Measurements from ENCODE around the gene NLK. TPM values are rescaled to one million over a fixed set of nuclear protein-coding genes. Genes with fewer than 3 reads are reported as not detected.

NLK gene
- total RNA-seq, 1 experiment from 2014 or later: 40.3 TPM

- ChIA-PET CTCF (interaction anchor here (1.2 kb wide), 1 partner anchor 126 kb away, joined by 3 read pairs; no protein-coding TSS in a partner anchor), POLR2A (no interaction called here)
- Mint-ChIP-seq H3K9me3 (no peaks in the 10 kb centered on the region), H3K36me3 (peaks cover 9% of the 10 kb centered on the region; the same call in 1 of the 2 replicates), H3K27ac (no peak overlapping the region), H3K27me3 (ENCODE audit: low read depth) (no peaks in the 10 kb centered on the region), H3K4me3 (no peak overlapping the region), H3K4me1 (no peaks in the 10 kb centered on the region)
- no peak for ATAC-seq
- DNase-seq (ENCODE audit: low spot score): no peak
- TF ChIP-seq MYBL2 (CRISPR knock-in tag; IDR thresholded peaks at IDR 0.05) (no peak), OVOL2 (CRISPR knock-in tag; IDR thresholded peaks at IDR 0.05; ENCODE audit: borderline replicate concordance) (no peak), ERG (CRISPR knock-in tag; IDR thresholded peaks at IDR 0.05) (no peak)
Observed at GRCh38 chr17:28124962-28125361, 82.5 kb downstream of the NLK start.

- no peaks in the 10 kb centered on the region for H3K4me1 Mint-ChIP-seq
- H3K36me3 Mint-ChIP-seq: peaks cover 9% of the 10 kb centered on the region; the same call in 1 of the 2 replicates
- POLR2A ChIA-PET: no interaction called here
- H3K4me3 Mint-ChIP-seq: no peak overlapping the region
- TF ChIP-seq HMGA2 (CRISPR knock-in tag; IDR thresholded peaks at IDR 0.05) (no peak), NR2C2 (CRISPR knock-in tag; IDR thresholded peaks at IDR 0.05) (no peak), FOXK1 (CRISPR knock-in tag; IDR thresholded peaks at IDR 0.05) (no peak), MAX (CRISPR knock-in tag; IDR thresholded peaks at IDR 0.05) (no peak), NR3C1 (CRISPR knock-in tag; conservative IDR thresholded peaks at IDR 0.05; ENCODE audit: low read depth) (no peak), ZNF121 (CRISPR knock-in tag; IDR thresholded peaks at IDR 0.05) (no peak), CBFB (CRISPR knock-in tag; IDR thresholded peaks at IDR 0.05; ENCODE audit: low read depth) (no peak), ESRRA (CRISPR knock-in tag; IDR thresholded peaks at IDR 0.05; ENCODE audit: borderline replicate concordance) (no peak), SP1 (CRISPR knock-in tag; conservative IDR thresholded peaks at IDR 0.05) (no peak), OVOL2 (CRISPR knock-in tag; IDR thresholded peaks at IDR 0.05; ENCODE audit: borderline replicate concordance) (no peak), ZNF263 (CRISPR knock-in tag; IDR thresholded peaks at IDR 0.05; ENCODE audit: low read depth) (no peak)
- no peak overlapping the region for H3K27ac Mint-ChIP-seq
- no peaks in the 10 kb centered on the region for H3K27me3 Mint-ChIP-seq (ENCODE audit: low read depth)
- CTCF ChIA-PET: interaction anchor here (1.2 kb wide), 1 partner anchor 126 kb away, joined by 3 read pairs; no protein-coding TSS in a partner anchor
- DNase-seq (ENCODE audit: low spot score): no peak
- H3K9me3 Mint-ChIP-seq: no peaks in the 10 kb centered on the region
- no peak for ATAC-seq
Observed at GRCh38 chr17:28125526-28126378, 83.3 kb downstream of the NLK start.

GRCh38 chr17:28127196-28127595 lies 84.7 kb downstream of the NLK start:
- DNase-seq (ENCODE audit: low spot score): no peak
- Mint-ChIP-seq H3K4me1 (no peaks in the 10 kb centered on the region), H3K27ac (no peak overlapping the region), H3K4me3 (no peak overlapping the region), H3K9me3 (no peaks in the 10 kb centered on the region), H3K36me3 (peaks cover 11% of the 10 kb centered on the region), H3K27me3 (ENCODE audit: low read depth) (no peaks in the 10 kb centered on the region)
- no peak for TF ChIP-seq TEAD1 (CRISPR knock-in tag; IDR thresholded peaks at IDR 0.05)
- no peak for TF ChIP-seq PRRX2 (CRISPR knock-in tag; IDR thresholded peaks at IDR 0.05)
- no peak for TF ChIP-seq TEAD4 (CRISPR knock-in tag; IDR thresholded peaks at IDR 0.05)
- TF ChIP-seq NFE2L1 (CRISPR knock-in tag; IDR thresholded peaks at IDR 0.05): no peak
- TF ChIP-seq SMAD4 (CRISPR knock-in tag; IDR thresholded peaks at IDR 0.05): no peak
- TF ChIP-seq ZNF232 (CRISPR knock-in tag; IDR thresholded peaks at IDR 0.05): no peak
- no peak for TF ChIP-seq JAZF1 (CRISPR knock-in tag; IDR thresholded peaks at IDR 0.05)
- TF ChIP-seq AR (CRISPR knock-in tag; IDR thresholded peaks at IDR 0.05): no peak
- no peak for TF ChIP-seq ZBTB21 (CRISPR knock-in tag; IDR thresholded peaks at IDR 0.05; ENCODE audit: borderline replicate concordance)
- no peak for TF ChIP-seq ZNF138 (CRISPR knock-in tag; conservative IDR thresholded peaks at IDR 0.05)
- no peak for TF ChIP-seq FOXP4 (CRISPR knock-in tag; IDR thresholded peaks at IDR 0.05)
- no peak for TF ChIP-seq ESRRA (CRISPR knock-in tag; IDR thresholded peaks at IDR 0.05; ENCODE audit: borderline replicate concordance)
- ATAC-seq: no peak
- CTCF ChIA-PET: interaction anchor here (0.6 kb wide), 1 partner anchor 328 kb away, joined by 3 read pairs; no protein-coding TSS in a partner anchor
- POLR2A ChIA-PET: no interaction called here
